K562 (cell line): Measurements from ENCODE around the gene ARMC6. TPM values are rescaled to one million over a fixed set of nuclear protein-coding genes. Genes with fewer than 3 reads are reported as not detected.

Experiments
- ATF4 ChIP-seq: fragments of 450-650 bp; formaldehyde crosslinking; IDR thresholded peaks from 2 replicates; pipeline ENCODE4 v1.4.0; 2022; ENCODE audit warnings: mild to moderate bottlenecking, moderate library complexity
- ATF7 ChIP-seq: fragments of 450-650 bp; IDR thresholded peaks from 2 replicates; pipeline ENCODE4 v1.7.1; 2014; ENCODE audit warnings: mild to moderate bottlenecking, moderate library complexity
- BRD9 ChIP-seq: fragments of 450-650 bp; IDR thresholded peaks from 2 replicates; pipeline ENCODE4 v1.6.1; 2018; ENCODE audit warnings: low read depth; ENCODE audit not compliant: partially characterized antibody
- CHAMP1 ChIP-seq: fragments of 450-650 bp; IDR thresholded peaks from 2 replicates; pipeline ENCODE4 v1.6.1; 2016; ENCODE audit warnings: mild to moderate bottlenecking
- EWSR1 ChIP-seq: fragments of 450-650 bp; IDR thresholded peaks from 2 replicates; pipeline ENCODE4 v1.6.1; 2018; ENCODE audit warnings: borderline replicate concordance, mild to moderate bottlenecking, low read depth, moderate library complexity; ENCODE audit not compliant: partially characterized antibody
- FOXM1 ChIP-seq, 2 experiments: fragments of 450-650 bp in 1 of 2; sonication (generic) in 1 of 2; formaldehyde crosslinking in 1 of 2; IDR thresholded peaks; 2 replicates each; pipeline versions ENCODE4 v1.6.1 to v1.9.0; 2017 to 2022; ENCODE audit warnings: low read depth in 2 of 2, mild to moderate bottlenecking in 2 of 2, missing genetic modification reagents in 1 of 2, moderate library complexity in 1 of 2
- FOXP1 ChIP-seq: sonication (generic); formaldehyde crosslinking; IDR thresholded peaks from 2 replicates; pipeline ENCODE4 v1.8.0; 2022; ENCODE audit warnings: mild to moderate bottlenecking, missing genetic modification reagents
- ILK ChIP-seq: fragments of 450-650 bp; IDR thresholded peaks from 2 replicates; pipeline ENCODE4 v1.6.1; 2016; ENCODE audit warnings: missing genetic modification characterization, low read depth, mild to moderate bottlenecking, missing compliant biosample characterization, moderate library complexity, borderline replicate concordance
- MYBL2 ChIP-seq, 2 experiments: fragments of 450-650 bp in 1 of 2; sonication (generic) in 1 of 2; formaldehyde crosslinking in 1 of 2; IDR thresholded peaks; 2 replicates each; pipeline versions ENCODE4 v1.6.1 to v1.8.1; 2017 to 2022; ENCODE audit warnings: borderline replicate concordance in 1 of 2, inconsistent platforms in 1 of 2, low read depth in 1 of 2, mild to moderate bottlenecking in 1 of 2, missing genetic modification reagents in 1 of 2, moderate library complexity in 1 of 2
- NCOA6 ChIP-seq: fragments of 450-650 bp; IDR thresholded peaks from 2 replicates; pipeline ENCODE4 v1.6.1; 2017; ENCODE audit warnings: mild to moderate bottlenecking
- NUFIP1 ChIP-seq: fragments of 450-650 bp; IDR thresholded peaks from 2 replicates; pipeline ENCODE4 v1.6.1; 2018; ENCODE audit not compliant: partially characterized antibody
- PRMT5 ChIP-seq: sonication (generic); formaldehyde crosslinking; IDR thresholded peaks from 2 replicates; pipeline ENCODE4 v1.5.0; 2020; ENCODE audit warnings: missing genetic modification reagents
- SRSF7 ChIP-seq: fragments of 200-400 bp; formaldehyde crosslinking; optimal IDR thresholded peaks from 2 replicates; pipeline ENCODE3; 2017; ENCODE audit warnings: mild to moderate bottlenecking, low read depth, low read length
- STAG1 ChIP-seq: sonication (generic); formaldehyde crosslinking; IDR thresholded peaks from 2 replicates; pipeline ENCODE4 v1.5.0; 2020; ENCODE audit warnings: missing genetic modification reagents, borderline replicate concordance
- TEAD1 ChIP-seq, 2 experiments: fragments of 450-650 bp in 1 of 2; sonication (generic) in 1 of 2; formaldehyde crosslinking; IDR thresholded peaks; 2 replicates each; pipeline versions ENCODE4 v1.4.0 to v1.8.0; 2020 to 2022; ENCODE audit warnings: mild to moderate bottlenecking in 2 of 2, missing genetic modification reagents in 1 of 2
- USF1 ChIP-seq: sonication (generic); formaldehyde crosslinking; IDR thresholded peaks from 2 replicates; pipeline ENCODE4 v1.9.0; 2022; ENCODE audit warnings: mild to moderate bottlenecking, missing genetic modification reagents
- ZNF41 ChIP-seq: fragments of 250-450 bp; sonication (Bioruptor Pico); conservative IDR thresholded peaks from 2 replicates; pipeline ENCODE4 v1.4.0; 2020; ENCODE audit warnings: mild to moderate bottlenecking
- ZNF551 ChIP-seq: fragments of 250-450 bp; sonication (Bioruptor Pico); IDR thresholded peaks from 2 replicates; pipeline ENCODE4 v1.5.0; 2021; ENCODE audit warnings: mild to moderate bottlenecking, moderate library complexity
- polyA plus RNA-seq, 8 experiments: library from polyadenylated mRNA; depleted of rRNA in 4 of 8; stranded (reverse) in 5 of 8; unstranded in 3 of 8; fragments of >200 nt; fragmentation: Nextera tagmentation in 2 of 8; fragmentation: Illumina TruSeq in 1 of 8; extraction: Ambion mirVana in 2 of 8; extraction: Trizol in 1 of 8; gene quantifications; 2 replicates each; pipeline versions ENCODE4 v1.2.1 to v1.2.3, GENCODE V29; 2011 to 2014; ENCODE audit warnings: inconsistent platforms in 1 of 8, missing spikeins in 1 of 8
- total RNA-seq, 7 experiments: library from RNA; depleted of rRNA in 6 of 7; stranded (reverse); fragments of >200 nt in 6 of 7; fragmentation: Illumina TruSeq in 2 of 7; extraction: Trizol in 2 of 7; gene quantifications; 2 replicates each; pipeline versions ENCODE4 v1.2.1 to v1.2.3, GENCODE V29; 2011 to 2021; ENCODE audit warnings: low replicate concordance in 1 of 7
- TF ChIP-seq, protein P1 (sequence below): fragments of 150-350 bp; conservative IDR thresholded peaks from 2 replicates; pipeline ENCODE4 v1.6.1; 2014; ENCODE audit warnings: low read length

The ARMC6 gene
- total and polyA plus RNA-seq, 9 of the 15 experiments (the other 6 are each of a cell fraction or from before 2014, with no cell fraction given) = 2.1 to 93.4 (median 63.6) TPM

DNA sequence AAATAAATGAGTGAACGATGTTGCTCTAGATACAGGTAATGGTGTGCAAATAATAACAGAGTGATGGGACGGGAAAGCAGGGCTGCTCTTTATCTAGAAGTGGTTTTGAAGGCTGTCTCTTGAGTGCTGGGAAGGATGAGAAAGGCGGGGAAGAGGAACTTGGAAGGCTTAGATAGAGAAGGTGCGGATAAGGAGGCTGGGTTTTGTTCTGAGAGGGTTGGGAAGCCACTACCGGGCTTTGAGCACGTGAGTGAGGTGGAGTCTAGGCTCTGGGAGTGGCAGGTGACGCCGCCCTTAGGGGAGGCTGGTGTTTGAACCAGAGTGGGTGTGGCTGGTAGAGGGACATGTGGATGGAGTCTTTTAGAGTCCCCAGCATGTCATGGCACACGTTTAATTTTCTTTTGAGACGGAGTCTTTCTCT, 811 bp downstream of the ARMC6 start (continued):
- TF ChIP-seq, protein P1, sequence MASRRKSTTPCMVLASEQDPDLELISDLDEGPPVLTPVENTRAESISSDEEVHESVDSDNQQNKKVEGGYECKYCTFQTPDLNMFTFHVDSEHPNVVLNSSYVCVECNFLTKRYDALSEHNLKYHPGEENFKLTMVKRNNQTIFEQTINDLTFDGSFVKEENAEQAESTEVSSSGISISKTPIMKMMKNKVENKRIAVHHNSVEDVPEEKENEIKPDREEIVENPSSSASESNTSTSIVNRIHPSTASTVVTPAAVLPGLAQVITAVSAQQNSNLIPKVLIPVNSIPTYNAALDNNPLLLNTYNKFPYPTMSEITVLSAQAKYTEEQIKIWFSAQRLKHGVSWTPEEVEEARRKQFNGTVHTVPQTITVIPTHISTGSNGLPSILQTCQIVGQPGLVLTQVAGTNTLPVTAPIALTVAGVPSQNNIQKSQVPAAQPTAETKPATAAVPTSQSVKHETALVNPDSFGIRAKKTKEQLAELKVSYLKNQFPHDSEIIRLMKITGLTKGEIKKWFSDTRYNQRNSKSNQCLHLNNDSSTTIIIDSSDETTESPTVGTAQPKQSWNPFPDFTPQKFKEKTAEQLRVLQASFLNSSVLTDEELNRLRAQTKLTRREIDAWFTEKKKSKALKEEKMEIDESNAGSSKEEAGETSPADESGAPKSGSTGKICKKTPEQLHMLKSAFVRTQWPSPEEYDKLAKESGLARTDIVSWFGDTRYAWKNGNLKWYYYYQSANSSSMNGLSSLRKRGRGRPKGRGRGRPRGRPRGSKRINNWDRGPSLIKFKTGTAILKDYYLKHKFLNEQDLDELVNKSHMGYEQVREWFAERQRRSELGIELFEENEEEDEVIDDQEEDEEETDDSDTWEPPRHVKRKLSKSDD = no peak
- TF ChIP-seq USF1 (CRISPR knock-in tag) (peak; percentile 86), TEAD1 (CRISPR knock-in tag; IDR thresholded peaks at IDR 0.05) (no peak), BRD9 (no peak), NCOA6 (no peak), FOXM1 (IDR thresholded peaks at IDR 0.05; ENCODE audit: low read depth) (no peak), FOXM1 (CRISPR knock-in tag; IDR thresholded peaks at IDR 0.05; ENCODE audit: low read depth) (0 out of 2 replicates have a peak, but pooled peaks have one; percentile 16), ATF4 (CRISPR knock-in tag) (no peak), PRMT5 (CRISPR knock-in tag) (no peak), CHAMP1 (no peak), ZNF41 (CRISPR knock-in tag) (no peak), ATF7 (peak; percentile 28; the same call in 1 of the 2 replicates), NUFIP1 (no peak), EWSR1 (no peak), STAG1 (no peak), ILK (tag) (no peak), ZNF551 (no peak), SRSF7 (no peak), FOXP1 (CRISPR knock-in tag) (no peak), MYBL2 (IDR thresholded peaks at IDR 0.05; ENCODE audit: low read depth) (no peak), MYBL2 (CRISPR knock-in tag; IDR thresholded peaks at IDR 0.05; ENCODE audit: borderline replicate concordance) (no peak)
